Measurements from ENCODE around the gene TREH.

TREH gene

GRCh38 chr11:118644496-118644895 lies 35.0 kb downstream of the TREH start:
- DNase-seq, result no peak

GRCh38 chr11:118643995-118644345 lies 35.5 kb downstream of the TREH start:
- no peak for DNase-seq

- no peak for DNase-seq
Observed at GRCh38 chr11:118643142-118643994, 36.1 kb downstream of the TREH start.

- DNase-seq, result no peak
Observed at GRCh38 chr11:118641397-118642019, 37.9 kb downstream of the TREH start.

- no peak for DNase-seq
Observed at GRCh38 chr11:118640332-118641154, 38.9 kb downstream of the TREH start.

GRCh38 chr11:118639899-118640298 lies 39.6 kb downstream of the TREH start:
- no peak for DNase-seq

- DNase-seq, result no peak
Observed at GRCh38 chr11:118638726-118639125, 40.7 kb downstream of the TREH start.

GRCh38 chr11:118636569-118637290 lies 42.7 kb downstream of the TREH start:
- no peak for DNase-seq

GRCh38 chr11:118635642-118636041 lies 43.8 kb downstream of the TREH start:
- DNase-seq, result no peak

GRCh38 chr11:118635237-118635591 lies 44.2 kb downstream of the TREH start:
- peak; percentile 64 for DNase-seq

GRCh38 chr11:118634431-118635236 lies 44.8 kb downstream of the TREH start:
- DNase-seq, result no peak

- no peak for DNase-seq
Observed at GRCh38 chr11:118633979-118634378, 45.5 kb downstream of the TREH start.

GRCh38 chr11:118633319-118633690 lies 46.1 kb downstream of the TREH start:
- no peak for DNase-seq

GRCh38 chr11:118632577-118633318 lies 46.7 kb downstream of the TREH start:
- no peak for DNase-seq

GRCh38 chr11:118631142-118631909 lies 48.1 kb downstream of the TREH start:
- no peak for DNase-seq

GRCh38 chr11:118629761-118630661 lies 49.4 kb downstream of the TREH start:
- DNase-seq, result no peak

GRCh38 chr11:118628861-118629549 lies 50.4 kb downstream of the TREH start:
- DNase-seq, result no peak

- DNase-seq, result no peak
Observed at GRCh38 chr11:118628432-118628831, 51.0 kb downstream of the TREH start.

GRCh38 chr11:118628031-118628430 lies 51.4 kb downstream of the TREH start:
- no peak for DNase-seq

Data from retina (tissue), 1 donor.